Esophagus (tissue), 2 donors: ENCODE data around the gene SPARCL1. TPM values are rescaled to one million over a fixed set of nuclear protein-coding genes. Genes with fewer than 3 reads are reported as not detected.
"Not testable (repeated sequence)": the region's sequence is repeated elsewhere in the genome, so short reads cannot be mapped to it uniquely, and the experiment has no call there.

Experiments
- H3K27ac ChIP-seq, 2 donors: one replicate each; pipeline ENCODE4 v1.5.1; 2013; ENCODE audit warnings: low read depth in 2 of 2, mild to moderate bottlenecking in 2 of 2, inconsistent platforms in 1 of 2, low read length in 1 of 2, moderate library complexity in 1 of 2
- H3K27me3 ChIP-seq, 2 donors: one replicate each; pipeline ENCODE4 v1.6.1; 2013; ENCODE audit warnings: low read length in 2 of 2, control low read depth in 1 of 2, mild to moderate bottlenecking in 1 of 2; ENCODE audit not compliant: insufficient read depth in 2 of 2, control insufficient read depth in 1 of 2
- H3K36me3 ChIP-seq, 2 donors: one replicate each; pipeline ENCODE4 v1.6.1; 2013; ENCODE audit warnings: low read length in 1 of 2; ENCODE audit not compliant: control insufficient read depth in 2 of 2, insufficient read depth in 2 of 2
- H3K4me1 ChIP-seq, 2 donors: one replicate each; pipeline ENCODE4 v1.6.1; 2013; ENCODE audit warnings: low read length in 1 of 2; ENCODE audit not compliant: control insufficient read depth in 2 of 2, insufficient read depth in 2 of 2
- H3K4me3 ChIP-seq, 2 donors: one replicate each; pipeline ENCODE4 v1.5.1; 2013; ENCODE audit warnings: low read length in 2 of 2, mild to moderate bottlenecking in 2 of 2, low read depth in 1 of 2, moderate library complexity in 1 of 2
- H3K9me3 ChIP-seq, 2 donors: one replicate each; pipeline ENCODE4 v1.6.1; 2013; ENCODE audit warnings: mild to moderate bottlenecking in 2 of 2, low read depth in 1 of 2, low read length in 1 of 2, moderate library complexity in 1 of 2; ENCODE audit not compliant: control insufficient read depth in 2 of 2, insufficient read depth in 1 of 2
- WGBS, 2 donors: extraction: QIAGEN DNeasy Blood & Tissue Kit; methylation state at CpG; one replicate each; pipeline ENCODE4 v1.1.7; 2013; 5-methylcytosine and 5-hydroxymethylcytosine counted together
- polyA plus RNA-seq, 2 donors: library from polyadenylated mRNA; stranded (reverse); fragments of 200-250 nt; gene quantifications; one replicate each; pipeline ENCODE4 v1.2.3, GENCODE V29; 2013
- donor health status: healthy with polysubstance abuse.
- donor health status: Bipolar disorder and iron deficiency.

Gene SPARCL1
- polyA plus RNA-seq, result 100 to 1,000 TPM in 1 of 2 donors, 10 to 100 TPM in 1; 21.5 to 113 TPM

- H3K27ac ChIP-seq, result peak within 1 kb of the TSS; percentile 85 to 86
- H3K36me3 ChIP-seq, result no peaks in the 10 kb centered on the region
- H3K4me3 ChIP-seq, result peak within 1 kb of the TSS; percentile 19 to 36
- H3K9me3 ChIP-seq, result peaks cover 0 to 2% of the 10 kb centered on the region in 2 donors
- no peaks in the 10 kb centered on the region for H3K4me1 ChIP-seq
- H3K27me3 ChIP-seq, result no peaks in the 10 kb centered on the region
- WGBS, 2 donors, result 20 to 34% methylated on average over 4 of the region's 4 CpGs
These were observed at the start of gene SPARCL1 for GRCh38 chr4:87529187-87529586. SPARCL1 (minus strand) TSS chr4:87529376; CDS start chr4:87499574, 29,802 bp downstream.

GRCh38 chr4:87575983-87576382 is 46.8 kb upstream of the SPARCL1 start:
- Histone ChIP-seq H3K36me3 (no peaks in the 10 kb centered on the region), H3K9me3 (no peaks in the 10 kb centered on the region), H3K27ac (no peak overlapping the region), H3K27me3 (no peaks in the 10 kb centered on the region), H3K4me3 (no peak overlapping the region), H3K4me1 (no peaks in the 10 kb centered on the region)

GRCh38 chr4:87575408-87575807 is 46.2 kb upstream of the SPARCL1 start:
- Histone ChIP-seq H3K9me3 (no peaks in the 10 kb centered on the region), H3K36me3 (no peaks in the 10 kb centered on the region), H3K27ac (no peak overlapping the region), H3K27me3 (no peaks in the 10 kb centered on the region), H3K4me3 (no peak overlapping the region), H3K4me1 (no peaks in the 10 kb centered on the region)
- WGBS, 2 donors, result 86 to 97% methylated on average over 1 of the region's 1 CpG

- Histone ChIP-seq H3K27ac (no peak overlapping the region), H3K4me3 (no peak overlapping the region)
- 56 to 66% methylated on average over 3 of the region's 3 CpGs for WGBS, 2 donors
These were observed 45.8 kb upstream of the SPARCL1 start for GRCh38 chr4:87574996-87575395.

GRCh38 chr4:87574376-87574775 is 45.2 kb upstream of the SPARCL1 start:
- not testable (repeated sequence) for H3K4me1 ChIP-seq, H3K27me3 ChIP-seq, H3K36me3 ChIP-seq, H3K27ac ChIP-seq, H3K9me3 ChIP-seq, H3K4me3 ChIP-seq

More at GRCh38 chr4:87574996-87575395, 45.8 kb upstream of the SPARCL1 start:
- Histone ChIP-seq H3K9me3 (no peaks in the 10 kb centered on the region), H3K27me3 (no peaks in the 10 kb centered on the region), H3K4me1 (no peaks in the 10 kb centered on the region), H3K36me3 (no peaks in the 10 kb centered on the region)

GRCh38 chr4:87570290-87570805 is 41.2 kb upstream of the SPARCL1 start:
- Histone ChIP-seq H3K27ac (no peak overlapping the region), H3K36me3 (no peaks in the 10 kb centered on the region), H3K9me3 (no peaks in the 10 kb centered on the region), H3K27me3 (no peaks in the 10 kb centered on the region), H3K4me1 (no peaks in the 10 kb centered on the region), H3K4me3 (no peak overlapping the region)
- 72 to 79% methylated on average over 5 of the region's 5 CpGs for WGBS, 2 donors

GRCh38 chr4:87567191-87567590 is 38.0 kb upstream of the SPARCL1 start:
- no peaks in the 10 kb centered on the region for H3K4me1 ChIP-seq
- no peak overlapping the region for H3K27ac ChIP-seq
- H3K27me3 ChIP-seq, result no peaks in the 10 kb centered on the region
- H3K9me3 ChIP-seq, result no peaks in the 10 kb centered on the region
- no peak overlapping the region for H3K4me3 ChIP-seq
- WGBS, 2 donors, result 84 to 86% methylated on average over 2 of the region's 2 CpGs
- H3K36me3 ChIP-seq, result no peaks in the 10 kb centered on the region

- H3K4me3 ChIP-seq, result no peak overlapping the region
- no peaks in the 10 kb centered on the region for H3K27me3 ChIP-seq
- no peaks in the 10 kb centered on the region for H3K36me3 ChIP-seq
- 56 to 57% methylated on average over 2 of the region's 2 CpGs for WGBS, 2 donors
- no peaks in the 10 kb centered on the region for H3K9me3 ChIP-seq
- H3K4me1 ChIP-seq, result no peaks in the 10 kb centered on the region
- H3K27ac ChIP-seq, result no peak overlapping the region
These were observed 37.1 kb upstream of the SPARCL1 start for GRCh38 chr4:87566276-87566675.

- Histone ChIP-seq H3K4me3 (no peak overlapping the region), H3K27ac (no peak overlapping the region), H3K36me3 (no peaks in the 10 kb centered on the region), H3K27me3 (no peaks in the 10 kb centered on the region), H3K4me1 (no peaks in the 10 kb centered on the region), H3K9me3 (no peaks in the 10 kb centered on the region)
- WGBS, 2 donors, result 77 to 83% methylated on average over 4 of the region's 4 CpGs
These were observed 36.6 kb upstream of the SPARCL1 start for GRCh38 chr4:87565746-87566145.

- Histone ChIP-seq H3K36me3 (no peaks in the 10 kb centered on the region), H3K4me3 (no peak overlapping the region), H3K4me1 (no peaks in the 10 kb centered on the region), H3K9me3 (no peaks in the 10 kb centered on the region), H3K27ac (no peak overlapping the region), H3K27me3 (no peaks in the 10 kb centered on the region)
- 91 to 97% methylated on average over 2 of the region's 2 CpGs for WGBS, 2 donors
These were observed 31.6 kb upstream of the SPARCL1 start for GRCh38 chr4:87560802-87561201.
